ENCODE results near the gene NEK11. TPM values are rescaled to one million over a fixed set of nuclear protein-coding genes. Genes with fewer than 3 reads are reported as not detected.

The NEK11 gene
- total and polyA plus RNA-seq, 8 donors: 7.9 to 22.1 (median 15.4) TPM

GRCh38 chr3:131072845-131073244 is 46.2 kb downstream of the NEK11 start:
- DNase-seq (no peak), ATAC-seq (no peak)
- Histone ChIP-seq H3K9me3 (no peaks in the 10 kb centered on the region), H3K4me1 (no peaks in the 10 kb centered on the region), H3K27ac (no peak overlapping the region), H3K4me3 (no peak overlapping the region), H3K36me3 (no peaks in the 10 kb centered on the region), H3K27me3 (no peaks in the 10 kb centered on the region)
- intact Hi-C loops (cut with DNase I): no loop called here
- no peak for TF ChIP-seq CTCF (IDR thresholded peaks at IDR 0.05)

- H3K27ac ChIP-seq: no peak overlapping the region
- H3K27me3 ChIP-seq: no peaks in the 10 kb centered on the region
- intact Hi-C loops (cut with DNase I): no loop called here
- TF ChIP-seq CTCF (IDR thresholded peaks at IDR 0.05): no peak
- no peaks in the 10 kb centered on the region for H3K36me3 ChIP-seq
- ATAC-seq (no peak), DNase-seq (no peak)
- H3K9me3 ChIP-seq: no peaks in the 10 kb centered on the region
- H3K4me3 ChIP-seq: no peak overlapping the region
- H3K4me1 ChIP-seq: no peaks in the 10 kb centered on the region
Observed at GRCh38 chr3:131075632-131076328, 49.1 kb downstream of the NEK11 start.

- ATAC-seq: no peak
- H3K27ac ChIP-seq: no peak overlapping the region
Observed at GRCh38 chr3:131077904-131078303, 51.2 kb downstream of the NEK11 start.

GRCh38 chr3:131079086-131079485 is 52.4 kb downstream of the NEK11 start:
- no peak for TF ChIP-seq CTCF (IDR thresholded peaks at IDR 0.05)

More at GRCh38 chr3:131077904-131078303, 51.2 kb downstream of the NEK11 start:
- intact Hi-C loops (cut with DNase I): no loop called here
- Histone ChIP-seq H3K4me3 (no peak overlapping the region), H3K9me3 (no peaks in the 10 kb centered on the region), H3K36me3 (no peaks in the 10 kb centered on the region), H3K27me3 (no peaks in the 10 kb centered on the region), H3K4me1 (no peaks in the 10 kb centered on the region)
- no peak for TF ChIP-seq CTCF (IDR thresholded peaks at IDR 0.05)
- DNase-seq: no peak

GRCh38 chr3:131081224-131081623 is 54.5 kb downstream of the NEK11 start:
- Histone ChIP-seq H3K27me3 (no peaks in the 10 kb centered on the region), H3K36me3 (no peaks in the 10 kb centered on the region), H3K27ac (no peak overlapping the region), H3K4me3 (no peak overlapping the region), H3K9me3 (no peaks in the 10 kb centered on the region), H3K4me1 (no peaks in the 10 kb centered on the region)
- DNase-seq (no peak), ATAC-seq (no peak)
- intact Hi-C loops (cut with DNase I): no loop called here
- TF ChIP-seq CTCF (IDR thresholded peaks at IDR 0.05): no peak

More at GRCh38 chr3:131079086-131079485, 52.4 kb downstream of the NEK11 start:
- no peaks in the 10 kb centered on the region for H3K9me3 ChIP-seq
- no peaks in the 10 kb centered on the region for H3K27me3 ChIP-seq
- intact Hi-C loops (cut with DNase I): no loop called here
- no peak for DNase-seq
- H3K4me3 ChIP-seq: no peak overlapping the region
- no peak for ATAC-seq
- no peaks in the 10 kb centered on the region for H3K36me3 ChIP-seq
- no peaks in the 10 kb centered on the region for H3K4me1 ChIP-seq
- H3K27ac ChIP-seq: no peak overlapping the region
